K562 (cell line): ENCODE measurements around the gene SPHKAP. TPM values are rescaled to one million over a fixed set of nuclear protein-coding genes. Genes with fewer than 3 reads are reported as not detected.

Experiments used
- ATAC-seq: fragments of 200-7000 bp; cut with Tn5 transposase; 3 replicates; pipeline ENCODE4 v1.9.1; 2020; ENCODE audit warnings: moderate library complexity
- BruUV-seq: library from RNA; stranded (reverse); fragments of 400-500 nt; replicated peaks from 2 replicates; lab custom pipeline; 2021; lab: Mats Ljungman, UMichigan
- CTCF ChIA-PET: fragments of 300-600 bp; formaldehyde crosslinking; extraction: SDS; loops from one replicate; lab custom pipeline; 2021; ENCODE audit warnings: low intra/inter-chr PET ratio; lab: Yijun Ruan, JAX
- POLR2A ChIA-PET: fragments of 300-600, 350-650 bp; sonication (Branson Sonifier 250); formaldehyde crosslinking; extraction: SDS; loops from one replicate; lab custom pipeline; 2021; ENCODE audit warnings: antibody characterized with exemption, inconsistent platforms; lab: Yijun Ruan, JAX
- DNase-seq, 4 experiments: peaks; one replicate each; pipeline versions ENCODE4 v3.0.0 to v3.0.0-alpha.2; 2011 to 2018; ENCODE audit warnings: low spot score in 3 of 4, mixed read lengths in 3 of 4; ENCODE audit errors: extremely low read depth in 1 of 4
- FAIRE-seq: peaks from 2 replicates; lab custom pipeline; 2011; peaks lifted over from hg19 to GRCh38; lab: Jason Lieb, UNC
- H2AFZ ChIP-seq: 2 replicates; pipeline ENCODE4 v1.6.0; 2011; ENCODE audit warnings: low read depth, low read length, control low read depth, inconsistent platforms
- H3K27ac ChIP-seq: fragments of 200-600 bp; 3 replicates; pipeline ENCODE4 v1.8.0; 2011; ENCODE audit warnings: low read depth, mild to moderate bottlenecking, control low read depth, inconsistent platforms, low read length, moderate library complexity, mixed read lengths; ENCODE audit errors: extremely low read depth
- H3K27me3 ChIP-seq, 2 experiments: fragments of 300-600 bp in 1 of 2; 2 replicates in 1 of 2; 3 replicates in 1 of 2; pipeline versions ENCODE4 v1.6.0 to v1.8.0; 2011; ENCODE audit warnings: inconsistent platforms in 2 of 2, low read length in 2 of 2, mild to moderate bottlenecking in 1 of 2, mixed read lengths in 1 of 2, moderate library complexity in 1 of 2; ENCODE audit not compliant: control insufficient read depth in 2 of 2, insufficient read depth in 2 of 2
- H3K36me3 ChIP-seq: fragments of 300-600 bp; 3 replicates; pipeline ENCODE4 v1.8.0; 2011; ENCODE audit warnings: mild to moderate bottlenecking, low read length, inconsistent platforms; ENCODE audit not compliant: control insufficient read depth, insufficient read depth
- H3K4me1 ChIP-seq, 2 experiments: fragments of 200-600 bp in 1 of 2; replicated peaks in 1 of 2; 2 replicates in 1 of 2; 3 replicates in 1 of 2; pipeline versions ENCODE4 v1.5.1 to v1.8.0; 2011; ENCODE audit warnings: inconsistent platforms in 2 of 2, low read length in 2 of 2, mild to moderate bottlenecking in 1 of 2, mixed read lengths in 1 of 2, moderate library complexity in 1 of 2; ENCODE audit not compliant: control insufficient read depth in 2 of 2, insufficient read depth in 2 of 2
- H3K4me2 ChIP-seq: 2 replicates; pipeline ENCODE4 v1.6.1; 2011; ENCODE audit warnings: low read length, control low read depth, inconsistent platforms, mixed read lengths; ENCODE audit not compliant: insufficient read depth
- H3K4me3 ChIP-seq: fragments of 200-600 bp; sonication (generic), shearing (Covaris generic); 2 replicates; pipeline ENCODE4 v1.5.1; 2016; ENCODE audit warnings: control low read depth, inconsistent platforms
- H3K79me2 ChIP-seq: fragments of 200-600 bp; 3 replicates; pipeline ENCODE4 v1.8.0; 2011; ENCODE audit warnings: low read length, inconsistent platforms; ENCODE audit not compliant: control insufficient read depth, insufficient read depth
- H3K9ac ChIP-seq, 2 experiments: 2 replicates each; pipeline versions ENCODE4 v1.6.0 to v1.6.1; 2011; ENCODE audit warnings: low read depth in 2 of 2, low read length in 2 of 2, control low read depth in 1 of 2, inconsistent platforms in 1 of 2, mild to moderate bottlenecking in 1 of 2, mixed read lengths in 1 of 2; ENCODE audit not compliant: insufficient read depth in 1 of 2
- H3K9me1 ChIP-seq: one replicate; pipeline ENCODE4 v1.6.0; 2011; ENCODE audit warnings: inconsistent platforms, mild to moderate bottlenecking, low read length, moderate library complexity; ENCODE audit not compliant: control insufficient read depth, insufficient read depth
- H3K9me3 ChIP-seq: replicated peaks from 2 replicates; pipeline ENCODE4 v1.5.1; 2011; ENCODE audit warnings: low read depth, low read length, inconsistent platforms; ENCODE audit not compliant: control insufficient read depth, insufficient read depth
- H4K20me1 ChIP-seq: replicated peaks from 2 replicates; pipeline ENCODE4 v1.6.1; 2011; ENCODE audit warnings: low read length, inconsistent platforms, mixed read lengths; ENCODE audit not compliant: control insufficient read depth, insufficient read depth
- CBX3 ChIP-seq, 2 experiments: IDR thresholded peaks; 1 replicate in 1 of 2; 2 replicates in 1 of 2; pipeline ENCODE4 v1.6.1; 2012; ENCODE audit warnings: inconsistent platforms in 2 of 2, low read length in 2 of 2, borderline replicate concordance in 1 of 2, control low read depth in 1 of 2
- CHCHD3 ChIP-seq: fragments of 250-450 bp; sonication (Bioruptor Pico); IDR thresholded peaks from 2 replicates; pipeline ENCODE4 v2.1.2; 2022; ENCODE audit warnings: mild to moderate bottlenecking
- KAT8 ChIP-seq: fragments of 450-650 bp; IDR thresholded peaks from 2 replicates; pipeline ENCODE4 v1.6.1; 2016; ENCODE audit warnings: low read depth, mild to moderate bottlenecking
- NFRKB ChIP-seq: fragments of 450-650 bp; IDR thresholded peaks from 2 replicates; pipeline ENCODE4 v1.6.1; 2016; ENCODE audit warnings: low read depth
- SAFB2 ChIP-seq: fragments of 200-400 bp; formaldehyde crosslinking; IDR thresholded peaks from 2 replicates; pipeline ENCODE4 v1.6.1; 2018; ENCODE audit warnings: borderline replicate concordance, low read length, low read depth, moderate library complexity; ENCODE audit not compliant: severe bottlenecking
- ZNF830 ChIP-seq: fragments of 250-450 bp; sonication (Bioruptor Pico); IDR thresholded peaks from 2 replicates; pipeline ENCODE4 v1.5.0; 2021; ENCODE audit warnings: mild to moderate bottlenecking
- WGBS: fragments of 100-300 bp; shearing (Covaris generic); methylation state at CpG from one replicate; pipeline ENCODE4 v1.1.6; 2016; ENCODE audit warnings: low coverage, mixed read lengths; ENCODE audit not compliant: insufficient coverage; ENCODE audit errors: missing lambda C conversion rate; 5-methylcytosine and 5-hydroxymethylcytosine counted together
- in situ Hi-C: fragments of 300-500 bp; cut with MboI; formaldehyde crosslinking; loops from 4 replicates; pipeline ENCODE4 v1.15.0; 2018; ENCODE audit warnings: inconsistent platforms, mixed read lengths
- intact Hi-C: fragments of 100-400 bp; cut with micrococcal nuclease; formaldehyde crosslinking; loops from 2 replicates; pipeline ENCODE4 v1.14.2; 2022
- polyA plus RNA-seq, 8 experiments: library from polyadenylated mRNA; depleted of rRNA in 4 of 8; stranded (reverse) in 5 of 8; unstranded in 3 of 8; fragments of >200 nt; fragmentation: Nextera tagmentation in 2 of 8; fragmentation: Illumina TruSeq in 1 of 8; extraction: Ambion mirVana in 2 of 8; extraction: Trizol in 1 of 8; gene quantifications; 2 replicates each; pipeline versions ENCODE4 v1.2.1 to v1.2.3, GENCODE V29; 2011 to 2014; ENCODE audit warnings: inconsistent platforms in 1 of 8, missing spikeins in 1 of 8
- total RNA-seq, 7 experiments: library from RNA; depleted of rRNA in 6 of 7; stranded (reverse); fragments of >200 nt in 6 of 7; fragmentation: Illumina TruSeq in 2 of 7; extraction: Trizol in 2 of 7; gene quantifications; 2 replicates each; pipeline versions ENCODE4 v1.2.1 to v1.2.3, GENCODE V29; 2011 to 2021; ENCODE audit warnings: low replicate concordance in 1 of 7
- TF ChIP-seq, protein P1 (sequence below): fragments of 250-450 bp; sonication (Bioruptor Pico); IDR thresholded peaks from 2 replicates; pipeline ENCODE4 v1.5.0; 2020; ENCODE audit warnings: mild to moderate bottlenecking, borderline replicate concordance
- TF ChIP-seq, protein P2 (sequence below): IDR thresholded peaks from 2 replicates; pipeline ENCODE4 v1.6.1; 2014; ENCODE audit warnings: antibody characterized with exemption
- TF ChIP-seq, protein P3 (sequence below): fragments of 450-650 bp; conservative IDR thresholded peaks from 2 replicates; pipeline ENCODE4 v1.6.1; 2016; ENCODE audit warnings: missing genetic modification characterization, low read depth, mild to moderate bottlenecking, missing compliant biosample characterization, moderate library complexity
- TF ChIP-seq, protein P4 (sequence below): sonication (generic); formaldehyde crosslinking; IDR thresholded peaks from 2 replicates; pipeline ENCODE4 v1.8.1; 2023; ENCODE audit warnings: mild to moderate bottlenecking, missing genetic modification reagents
- TF ChIP-seq, protein P5 (sequence below), 2 experiments: IDR thresholded peaks; 2 replicates each; pipeline ENCODE4 v1.6.1; 2012; ENCODE audit warnings: improper control_type of control experiment in 2 of 2, low read depth in 2 of 2, low read length in 2 of 2, borderline replicate concordance in 1 of 2

SPHKAP gene
- total and polyA plus RNA-seq, 9 of the 15 experiments (the other 6 are each of a cell fraction or from before 2014, with no cell fraction given) = not detected

DNA sequence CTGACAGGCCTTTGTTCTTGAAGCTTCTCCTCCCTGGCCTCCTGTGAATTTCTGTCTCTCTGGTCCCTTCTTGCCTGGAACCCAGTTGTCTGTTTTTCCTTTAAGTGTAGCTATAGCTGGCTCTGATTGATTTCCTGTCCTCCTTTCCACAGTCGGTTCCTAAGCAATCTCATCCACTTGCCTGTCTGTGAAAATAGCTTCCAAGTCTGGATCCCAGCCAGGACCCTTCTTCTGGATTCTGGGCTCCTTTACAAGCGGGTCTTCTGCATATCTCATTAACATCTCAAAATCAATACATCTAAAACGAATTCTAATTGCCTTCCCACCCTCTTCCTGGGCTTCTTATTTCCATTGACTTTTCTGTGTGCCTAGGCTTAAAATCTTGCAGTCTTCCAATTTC is 185.1 kb downstream of the SPHKAP start:
- Histone ChIP-seq H3K4me3 (no peak overlapping the region), H3K79me2 (no peaks in the 10 kb centered on the region), H2AFZ (no peak overlapping the region), H3K27me3 (no peaks in the 10 kb centered on the region), H3K9ac (no peak overlapping the region), H3K27ac (no peak overlapping the region), H3K36me3 (no peaks in the 10 kb centered on the region), H3K4me1 (no peaks in the 10 kb centered on the region), H3K9me3 (no peaks in the 10 kb centered on the region), H4K20me1 (no peaks in the 10 kb centered on the region), H3K4me2 (no peak overlapping the region), H3K9me1 (no peaks in the 10 kb centered on the region)
- no peak for FAIRE-seq
- intact Hi-C loops (no loop called here), in situ Hi-C loops (no loop called here)
- POLR2A ChIA-PET = no interaction called here
- TF ChIP-seq CHCHD3 (CRISPR knock-in tag) (no peak), ZNF830 (CRISPR knock-in tag) (no peak), KAT8 (no peak), SAFB2 (no peak), NFRKB (no peak), CBX3 (IDR thresholded peaks at IDR 0.05; ENCODE audit: borderline replicate concordance in 1 of 2, low read length in 2 of 2) (no peak)
- TF ChIP-seq, protein P1, sequence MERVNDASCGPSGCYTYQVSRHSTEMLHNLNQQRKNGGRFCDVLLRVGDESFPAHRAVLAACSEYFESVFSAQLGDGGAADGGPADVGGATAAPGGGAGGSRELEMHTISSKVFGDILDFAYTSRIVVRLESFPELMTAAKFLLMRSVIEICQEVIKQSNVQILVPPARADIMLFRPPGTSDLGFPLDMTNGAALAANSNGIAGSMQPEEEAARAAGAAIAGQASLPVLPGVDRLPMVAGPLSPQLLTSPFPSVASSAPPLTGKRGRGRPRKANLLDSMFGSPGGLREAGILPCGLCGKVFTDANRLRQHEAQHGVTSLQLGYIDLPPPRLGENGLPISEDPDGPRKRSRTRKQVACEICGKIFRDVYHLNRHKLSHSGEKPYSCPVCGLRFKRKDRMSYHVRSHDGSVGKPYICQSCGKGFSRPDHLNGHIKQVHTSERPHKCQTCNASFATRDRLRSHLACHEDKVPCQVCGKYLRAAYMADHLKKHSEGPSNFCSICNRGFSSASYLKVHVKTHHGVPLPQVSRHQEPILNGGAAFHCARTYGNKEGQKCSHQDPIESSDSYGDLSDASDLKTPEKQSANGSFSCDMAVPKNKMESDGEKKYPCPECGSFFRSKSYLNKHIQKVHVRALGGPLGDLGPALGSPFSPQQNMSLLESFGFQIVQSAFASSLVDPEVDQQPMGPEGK (CRISPR knock-in tag) = no peak
- TF ChIP-seq, protein P2, sequence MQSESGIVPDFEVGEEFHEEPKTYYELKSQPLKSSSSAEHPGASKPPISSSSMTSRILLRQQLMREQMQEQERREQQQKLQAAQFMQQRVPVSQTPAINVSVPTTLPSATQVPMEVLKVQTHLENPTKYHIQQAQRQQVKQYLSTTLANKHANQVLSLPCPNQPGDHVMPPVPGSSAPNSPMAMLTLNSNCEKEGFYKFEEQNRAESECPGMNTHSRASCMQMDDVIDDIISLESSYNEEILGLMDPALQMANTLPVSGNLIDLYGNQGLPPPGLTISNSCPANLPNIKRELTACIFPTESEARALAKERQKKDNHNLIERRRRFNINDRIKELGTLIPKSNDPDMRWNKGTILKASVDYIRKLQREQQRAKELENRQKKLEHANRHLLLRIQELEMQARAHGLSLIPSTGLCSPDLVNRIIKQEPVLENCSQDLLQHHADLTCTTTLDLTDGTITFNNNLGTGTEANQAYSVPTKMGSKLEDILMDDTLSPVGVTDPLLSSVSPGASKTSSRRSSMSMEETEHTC = no peak
- TF ChIP-seq, protein P3, sequence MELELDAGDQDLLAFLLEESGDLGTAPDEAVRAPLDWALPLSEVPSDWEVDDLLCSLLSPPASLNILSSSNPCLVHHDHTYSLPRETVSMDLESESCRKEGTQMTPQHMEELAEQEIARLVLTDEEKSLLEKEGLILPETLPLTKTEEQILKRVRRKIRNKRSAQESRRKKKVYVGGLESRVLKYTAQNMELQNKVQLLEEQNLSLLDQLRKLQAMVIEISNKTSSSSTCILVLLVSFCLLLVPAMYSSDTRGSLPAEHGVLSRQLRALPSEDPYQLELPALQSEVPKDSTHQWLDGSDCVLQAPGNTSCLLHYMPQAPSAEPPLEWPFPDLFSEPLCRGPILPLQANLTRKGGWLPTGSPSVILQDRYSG (tag) = no peak
- TF ChIP-seq, protein P4, sequence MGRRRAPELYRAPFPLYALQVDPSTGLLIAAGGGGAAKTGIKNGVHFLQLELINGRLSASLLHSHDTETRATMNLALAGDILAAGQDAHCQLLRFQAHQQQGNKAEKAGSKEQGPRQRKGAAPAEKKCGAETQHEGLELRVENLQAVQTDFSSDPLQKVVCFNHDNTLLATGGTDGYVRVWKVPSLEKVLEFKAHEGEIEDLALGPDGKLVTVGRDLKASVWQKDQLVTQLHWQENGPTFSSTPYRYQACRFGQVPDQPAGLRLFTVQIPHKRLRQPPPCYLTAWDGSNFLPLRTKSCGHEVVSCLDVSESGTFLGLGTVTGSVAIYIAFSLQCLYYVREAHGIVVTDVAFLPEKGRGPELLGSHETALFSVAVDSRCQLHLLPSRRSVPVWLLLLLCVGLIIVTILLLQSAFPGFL (CRISPR knock-in tag) = no peak
- TF ChIP-seq, protein P5, sequence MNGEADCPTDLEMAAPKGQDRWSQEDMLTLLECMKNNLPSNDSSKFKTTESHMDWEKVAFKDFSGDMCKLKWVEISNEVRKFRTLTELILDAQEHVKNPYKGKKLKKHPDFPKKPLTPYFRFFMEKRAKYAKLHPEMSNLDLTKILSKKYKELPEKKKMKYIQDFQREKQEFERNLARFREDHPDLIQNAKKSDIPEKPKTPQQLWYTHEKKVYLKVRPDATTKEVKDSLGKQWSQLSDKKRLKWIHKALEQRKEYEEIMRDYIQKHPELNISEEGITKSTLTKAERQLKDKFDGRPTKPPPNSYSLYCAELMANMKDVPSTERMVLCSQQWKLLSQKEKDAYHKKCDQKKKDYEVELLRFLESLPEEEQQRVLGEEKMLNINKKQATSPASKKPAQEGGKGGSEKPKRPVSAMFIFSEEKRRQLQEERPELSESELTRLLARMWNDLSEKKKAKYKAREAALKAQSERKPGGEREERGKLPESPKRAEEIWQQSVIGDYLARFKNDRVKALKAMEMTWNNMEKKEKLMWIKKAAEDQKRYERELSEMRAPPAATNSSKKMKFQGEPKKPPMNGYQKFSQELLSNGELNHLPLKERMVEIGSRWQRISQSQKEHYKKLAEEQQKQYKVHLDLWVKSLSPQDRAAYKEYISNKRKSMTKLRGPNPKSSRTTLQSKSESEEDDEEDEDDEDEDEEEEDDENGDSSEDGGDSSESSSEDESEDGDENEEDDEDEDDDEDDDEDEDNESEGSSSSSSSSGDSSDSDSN (IDR thresholded peaks at IDR 0.05; ENCODE audit: borderline replicate concordance in 1 of 2, low read depth in 2 of 2, low read length in 2 of 2) = no peak
- ATAC-seq = no peak
- CTCF ChIA-PET = no interaction called here
- 0% methylated on average over 2 of the region's 3 CpGs for WGBS
- DNase-seq = no peak
- BruUV-seq = no TSS peak
